Activated CD4-positive, alpha-beta memory T cell treated with anti-CD3 and anti-CD28 coated beads for 36 hours (primary cell): ENCODE results near the gene NUP54. TPM values are rescaled to one million over a fixed set of nuclear protein-coding genes. Genes with fewer than 3 reads are reported as not detected.

ENCODE experiments used
- CTCF ChIA-PET: fragments of 350-600 bp; sonication (Branson Sonifier 250); formaldehyde crosslinking; loops from one replicate; lab custom pipeline; 2021; ENCODE audit warnings: antibody characterized with exemption, inconsistent platforms; lab: Charles Lee
- POLR2A ChIA-PET: fragments of 350-600 bp; sonication (Branson Sonifier 250); formaldehyde crosslinking; loops from one replicate; lab custom pipeline; 2021; ENCODE audit warnings: antibody characterized with exemption; lab: Charles Lee
- DNase-seq: peaks from one replicate; pipeline ENCODE4 v3.0.0-alpha.2; 2020
- H3K27ac Mint-ChIP-seq: one replicate; pipeline ENCODE4 v1.8.0; 2021; ENCODE audit warnings: mixed read lengths
- H3K27me3 Mint-ChIP-seq: one replicate; pipeline ENCODE4 v1.8.0; 2021; ENCODE audit warnings: mixed read lengths
- H3K36me3 Mint-ChIP-seq: one replicate; pipeline ENCODE4 v1.8.0; 2021; ENCODE audit warnings: mixed read lengths
- H3K4me1 Mint-ChIP-seq: one replicate; pipeline ENCODE4 v1.8.0; 2021; ENCODE audit warnings: low read depth, mixed read lengths
- H3K4me3 Mint-ChIP-seq: one replicate; pipeline ENCODE4 v1.8.0; 2021; ENCODE audit warnings: mild to moderate bottlenecking, mixed read lengths
- H3K9me3 Mint-ChIP-seq: one replicate; pipeline ENCODE4 v1.8.0; 2021; ENCODE audit warnings: mixed read lengths
- intact Hi-C: fragments of 100-400 bp; cut with micrococcal nuclease; formaldehyde crosslinking; loops from one replicate; pipeline ENCODE4 v1.15.1; 2023
- total RNA-seq, 2 experiments: library from RNA; stranded (reverse); gene quantifications; one replicate each; pipeline ENCODE4 v1.2.3, GENCODE V29; 2021

Gene NUP54
- total RNA-seq, 2 experiments from 2014 or later, result 51.3 to 55.9 TPM

- H3K27me3 Mint-ChIP-seq, result no peaks in the 10 kb centered on the region
- no peak for DNase-seq
- no peak overlapping the region for H3K4me3 Mint-ChIP-seq
- H3K4me1 Mint-ChIP-seq, result peaks cover 16% of the 10 kb centered on the region
- H3K36me3 Mint-ChIP-seq, result peaks cover 38% of the 10 kb centered on the region
- intact Hi-C loops, result no loop called here
- no peaks in the 10 kb centered on the region for H3K9me3 Mint-ChIP-seq
- CTCF ChIA-PET, result no interaction called here
- H3K27ac Mint-ChIP-seq, result no peak overlapping the region
- POLR2A ChIA-PET, result no interaction called here
Observed at GRCh38 chr4:76141241-76141640, 7.0 kb downstream of the NUP54 start.

- CTCF ChIA-PET, result interaction anchor here (1.1 kb wide), 2 partner anchors 52 to 131 kb away, joined by 3 read pairs; no protein-coding TSS in a partner anchor
- intact Hi-C loops, result no loop called here
- no peak overlapping the region for H3K4me3 Mint-ChIP-seq
- no peaks in the 10 kb centered on the region for H3K4me1 Mint-ChIP-seq
- POLR2A ChIA-PET, result no interaction called here
- no peaks in the 10 kb centered on the region for H3K9me3 Mint-ChIP-seq
- H3K36me3 Mint-ChIP-seq, result peaks cover 39% of the 10 kb centered on the region
- no peak for DNase-seq
- no peak overlapping the region for H3K27ac Mint-ChIP-seq
- H3K27me3 Mint-ChIP-seq, result no peaks in the 10 kb centered on the region
Observed at GRCh38 chr4:76127754-76128153, 20.4 kb downstream of the NUP54 start.

GRCh38 chr4:76125816-76126215, 22.4 kb downstream of the NUP54 start:
- intact Hi-C loops, result no loop called here
- H3K4me3 Mint-ChIP-seq, result no peak overlapping the region
- no peak for DNase-seq
- H3K9me3 Mint-ChIP-seq, result no peaks in the 10 kb centered on the region
- H3K36me3 Mint-ChIP-seq, result peaks cover 43% of the 10 kb centered on the region
- H3K27ac Mint-ChIP-seq, result no peak overlapping the region
- no peaks in the 10 kb centered on the region for H3K27me3 Mint-ChIP-seq
- ChIA-PET CTCF (no interaction called here), POLR2A (no interaction called here)
- no peaks in the 10 kb centered on the region for H3K4me1 Mint-ChIP-seq

DNA sequence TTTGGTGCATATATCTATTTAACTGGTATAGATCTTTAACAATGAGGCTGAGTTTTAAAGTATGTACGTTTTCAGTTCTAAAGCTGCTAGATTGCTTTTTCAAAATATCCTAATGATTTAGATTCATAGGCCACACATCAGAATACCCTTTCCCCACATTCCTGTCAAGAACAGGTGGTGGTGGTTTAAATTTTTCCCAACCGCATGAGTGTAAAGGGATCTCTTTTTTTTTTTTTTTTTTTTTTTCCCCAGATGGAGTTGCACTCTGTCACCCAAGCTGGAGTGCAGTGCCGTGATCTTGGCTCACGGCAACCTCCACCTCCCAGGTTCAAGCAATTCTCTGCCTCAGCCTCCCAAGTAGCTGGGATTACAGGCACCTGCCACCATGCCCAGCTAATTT, 28.0 kb downstream of the NUP54 start:
- Mint-ChIP-seq H3K4me1 (peaks cover 6% of the 10 kb centered on the region), H3K4me3 (no peak overlapping the region), H3K9me3 (no peaks in the 10 kb centered on the region), H3K27me3 (no peaks in the 10 kb centered on the region), H3K36me3 (peaks cover 63% of the 10 kb centered on the region), H3K27ac (no peak overlapping the region)
- ChIA-PET CTCF (interaction anchor here (0.9 to 1.3 kb wide), 2 partner anchors 59 to 124 kb away, joined by 3 to 4 read pairs; no protein-coding TSS in a partner anchor), POLR2A (no interaction called here)
- intact Hi-C loops, result no loop called here
- DNase-seq, result no peak

- H3K9me3 Mint-ChIP-seq, result no peaks in the 10 kb centered on the region
- intact Hi-C loops, result no loop called here
- no peak overlapping the region for H3K27ac Mint-ChIP-seq
- DNase-seq, result no peak
- H3K36me3 Mint-ChIP-seq, result peaks cover 54% of the 10 kb centered on the region
- ChIA-PET CTCF (no interaction called here), POLR2A (no interaction called here)
- peaks cover 6% of the 10 kb centered on the region for H3K4me1 Mint-ChIP-seq
- H3K4me3 Mint-ChIP-seq, result no peak overlapping the region
- no peaks in the 10 kb centered on the region for H3K27me3 Mint-ChIP-seq
Observed at GRCh38 chr4:76117536-76117935, 30.7 kb downstream of the NUP54 start.

GRCh38 chr4:76116821-76117220, 31.4 kb downstream of the NUP54 start:
- Mint-ChIP-seq H3K4me1 (peaks cover 6% of the 10 kb centered on the region), H3K36me3 (peaks cover 52% of the 10 kb centered on the region), H3K27me3 (no peaks in the 10 kb centered on the region), H3K9me3 (no peaks in the 10 kb centered on the region), H3K27ac (no peak overlapping the region), H3K4me3 (no peak overlapping the region)
- POLR2A ChIA-PET, result no interaction called here
- CTCF ChIA-PET, result no interaction called here
- DNase-seq, result no peak
- intact Hi-C loops, result no loop called here

DNA sequence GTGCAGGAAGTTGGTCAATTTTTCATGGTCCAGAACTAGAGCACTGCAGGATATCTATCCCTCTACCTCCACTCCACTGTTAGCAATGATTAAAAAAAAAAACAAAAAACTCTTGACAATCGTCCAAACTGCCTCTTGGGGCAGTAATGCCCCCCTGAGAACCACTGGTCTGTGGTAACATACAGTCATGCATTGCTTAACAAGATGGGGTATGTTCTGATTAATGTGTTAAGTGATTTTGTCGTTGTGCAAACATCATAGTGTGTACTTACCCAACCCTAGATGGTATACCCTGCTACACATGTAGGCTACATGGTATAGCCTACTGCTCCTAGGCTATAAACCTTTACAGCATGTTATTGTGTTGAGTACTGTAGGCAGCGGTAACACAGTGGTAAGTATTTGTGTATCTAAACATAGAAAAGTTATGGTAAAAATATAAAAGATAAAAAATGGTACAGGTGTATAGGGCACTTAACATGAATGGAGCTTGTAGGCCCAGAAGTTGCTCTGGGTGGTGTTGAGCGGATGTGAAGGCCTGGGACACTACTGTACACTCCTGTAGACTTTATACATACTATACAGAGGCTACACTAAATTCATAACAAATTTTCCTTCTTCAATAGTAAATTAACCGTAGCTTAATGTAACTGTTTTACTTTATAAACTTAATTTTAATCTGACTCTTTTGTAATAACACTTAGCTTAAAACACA, 39.6 kb downstream of the NUP54 start:
- no peak overlapping the region for H3K4me3 Mint-ChIP-seq
- POLR2A ChIA-PET, result no interaction called here
- no peak overlapping the region for H3K27ac Mint-ChIP-seq
- no peak for DNase-seq
- H3K27me3 Mint-ChIP-seq, result no peaks in the 10 kb centered on the region
- CTCF ChIA-PET, result interaction anchor here (1.4 kb wide), 1 partner anchor 113 kb away, joined by 6 read pairs; no protein-coding TSS in a partner anchor
- intact Hi-C loops, result no loop called here
- no peaks in the 10 kb centered on the region for H3K4me1 Mint-ChIP-seq
- H3K36me3 Mint-ChIP-seq, result peaks cover 9% of the 10 kb centered on the region
- no peaks in the 10 kb centered on the region for H3K9me3 Mint-ChIP-seq

- H3K9me3 Mint-ChIP-seq, result no peaks in the 10 kb centered on the region
- no peak for DNase-seq
- H3K4me1 Mint-ChIP-seq, result no peaks in the 10 kb centered on the region
- no peak overlapping the region for H3K4me3 Mint-ChIP-seq
- no peak overlapping the region for H3K27ac Mint-ChIP-seq
- H3K27me3 Mint-ChIP-seq, result no peaks in the 10 kb centered on the region
- no peaks in the 10 kb centered on the region for H3K36me3 Mint-ChIP-seq
- intact Hi-C loops, result no loop called here
- CTCF ChIA-PET, result interaction anchor here (1.7 kb wide), 1 partner anchor 110 kb away, joined by 7 read pairs; no protein-coding TSS in a partner anchor
- POLR2A ChIA-PET, result no interaction called here
Observed at GRCh38 chr4:76106442-76106841, 41.8 kb downstream of the NUP54 start.

GRCh38 chr4:76105652-76106051, 42.5 kb downstream of the NUP54 start:
- Mint-ChIP-seq H3K27ac (no peak overlapping the region), H3K9me3 (no peaks in the 10 kb centered on the region), H3K27me3 (no peaks in the 10 kb centered on the region), H3K36me3 (no peaks in the 10 kb centered on the region), H3K4me3 (no peak overlapping the region), H3K4me1 (no peaks in the 10 kb centered on the region)
- intact Hi-C loops, result no loop called here
- no peak for DNase-seq
- ChIA-PET POLR2A (no interaction called here), CTCF (interaction anchor here (1.1 to 1.7 kb wide), 2 partner anchors 18 to 110 kb away, joined by 3 to 7 read pairs; no protein-coding TSS in a partner anchor)

DNA sequence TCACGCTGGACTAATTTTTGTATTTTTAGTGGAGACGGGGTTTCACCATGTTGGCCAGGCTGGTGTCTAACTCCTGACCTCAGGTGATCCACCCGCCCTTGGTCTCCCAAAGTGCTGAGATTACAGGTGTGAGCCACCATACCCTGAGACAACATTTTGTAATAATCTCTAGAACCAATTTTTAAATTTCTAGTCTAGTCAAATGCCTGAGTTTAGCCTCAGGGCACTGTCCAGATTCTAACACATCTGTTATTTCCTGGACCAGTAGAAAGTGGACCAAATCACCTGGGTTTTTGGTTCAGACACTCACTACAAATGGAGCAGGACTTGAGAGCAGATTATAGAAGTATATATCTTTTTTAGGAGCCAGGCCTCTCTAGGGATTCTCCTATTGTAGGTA, 52.1 kb downstream of the NUP54 start:
- Mint-ChIP-seq H3K4me1 (no peaks in the 10 kb centered on the region), H3K27ac (no peak overlapping the region), H3K27me3 (peaks cover 3% of the 10 kb centered on the region), H3K9me3 (no peaks in the 10 kb centered on the region), H3K4me3 (no peak overlapping the region), H3K36me3 (no peaks in the 10 kb centered on the region)
- DNase-seq, result no peak
- POLR2A ChIA-PET, result no interaction called here
- intact Hi-C loops, result no loop called here
- CTCF ChIA-PET, result no interaction called here

DNA sequence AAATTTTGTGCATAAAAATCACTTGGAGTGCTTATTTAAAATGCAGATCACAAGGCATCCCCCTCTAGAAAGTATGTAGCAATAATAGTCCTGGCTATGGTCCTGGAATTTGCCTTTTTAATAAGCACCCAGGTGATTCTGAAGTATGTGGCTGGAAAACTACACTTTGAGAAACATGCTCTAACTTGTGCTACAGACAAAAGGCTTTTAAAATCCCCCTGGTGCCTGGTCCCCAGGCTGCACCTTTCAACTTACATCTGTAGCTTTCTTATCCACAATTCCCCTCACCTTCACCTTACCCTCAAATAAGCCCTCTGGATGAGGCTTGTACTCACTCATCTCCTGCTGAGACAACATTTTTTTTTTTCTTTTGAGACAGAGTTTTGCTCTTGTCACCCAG, 52.6 kb downstream of the NUP54 start:
- Mint-ChIP-seq H3K36me3 (no peaks in the 10 kb centered on the region), H3K9me3 (no peaks in the 10 kb centered on the region)
- POLR2A ChIA-PET, result no interaction called here

DNA sequence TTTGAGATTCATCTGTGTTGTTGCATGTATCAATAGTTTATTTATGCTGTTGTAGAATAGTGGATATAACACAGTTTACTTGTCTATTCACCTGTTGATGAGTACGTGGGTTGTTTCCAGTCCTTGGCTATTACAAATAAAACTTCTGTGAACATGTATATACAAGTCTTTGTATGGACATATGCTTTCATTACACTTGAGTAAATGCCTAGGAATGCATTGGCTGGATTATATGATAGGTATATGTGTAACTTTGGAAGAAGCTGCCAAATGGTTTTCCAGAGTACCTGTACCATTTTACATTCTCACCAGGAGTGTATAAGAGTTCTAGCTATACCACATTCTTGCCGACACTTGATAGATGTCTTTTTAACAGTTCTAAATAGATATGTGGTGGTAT, 57.1 kb downstream of the NUP54 start:
- ChIA-PET CTCF (interaction anchor here (1.4 kb wide), 1 partner anchor 95 kb away, joined by 5 read pairs; no protein-coding TSS in a partner anchor), POLR2A (no interaction called here)
- DNase-seq, result no peak
- Mint-ChIP-seq H3K9me3 (no peaks in the 10 kb centered on the region), H3K4me3 (no peak overlapping the region), H3K27me3 (peaks cover 2% of the 10 kb centered on the region), H3K27ac (no peak overlapping the region), H3K36me3 (no peaks in the 10 kb centered on the region), H3K4me1 (peaks cover 4% of the 10 kb centered on the region)
- intact Hi-C loops, result no loop called here

More for the DNA sequence above, 52.6 kb downstream of the NUP54 start:
- H3K4me3 Mint-ChIP-seq, result no peak overlapping the region
- DNase-seq, result no peak
- no peaks in the 10 kb centered on the region for H3K4me1 Mint-ChIP-seq
- no peak overlapping the region for H3K27ac Mint-ChIP-seq
- CTCF ChIA-PET, result no interaction called here
- intact Hi-C loops, result no loop called here
- H3K27me3 Mint-ChIP-seq, result peaks cover 3% of the 10 kb centered on the region

- intact Hi-C loops, result no loop called here
- DNase-seq, result no peak
Observed at GRCh38 chr4:76090241-76090691, 57.9 kb downstream of the NUP54 start.

More at GRCh38 chr4:76090241-76090691, 57.9 kb downstream of the NUP54 start:
- Mint-ChIP-seq H3K4me3 (no peak overlapping the region), H3K9me3 (no peaks in the 10 kb centered on the region), H3K27me3 (no peaks in the 10 kb centered on the region), H3K27ac (no peak overlapping the region), H3K36me3 (no peaks in the 10 kb centered on the region), H3K4me1 (peaks cover 4% of the 10 kb centered on the region)
- ChIA-PET CTCF (interaction anchor here (1.4 kb wide), 1 partner anchor 94 kb away, joined by 5 read pairs; no protein-coding TSS in a partner anchor), POLR2A (no interaction called here)
